Measurements from ENCODE around the gene ZNF581.

DNA sequence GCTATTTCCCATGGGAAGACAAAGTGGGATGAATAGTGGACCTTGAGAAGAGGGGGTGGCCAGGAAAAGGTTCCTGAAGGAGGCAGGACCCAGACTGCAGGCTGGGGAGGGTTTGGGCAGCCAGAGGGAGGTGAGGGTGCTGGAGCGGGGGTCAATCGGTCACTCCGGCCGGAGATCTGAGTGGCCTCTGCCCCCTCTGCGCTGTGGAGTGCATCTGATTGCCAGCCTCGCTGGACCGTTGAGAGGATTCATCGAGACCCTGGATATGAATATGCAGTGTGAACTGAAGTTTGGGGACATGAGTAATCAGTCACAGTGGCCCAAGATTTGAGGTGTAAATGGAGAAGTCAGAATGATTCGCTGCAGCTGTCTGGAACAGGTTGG, 8.1 kb upstream of the ZNF581 start:
- TF ChIP-seq POLR2A (IDR thresholded peaks at IDR 0.05) (no peak), CTCF (IDR thresholded peaks at IDR 0.05) (no peak)
